HG02678 (cell line): Measurements from ENCODE around the gene C5orf52.
"Not testable (repeated sequence)": the region's sequence is repeated elsewhere in the genome, so short reads cannot be mapped to it uniquely, and the experiment has no call there.

Source experiments
- ATAC-seq: cut with Tn5 transposase; IDR thresholded peaks from one replicate; pipeline ENCODE4 v1.9.1; 2021; ENCODE audit warnings: mild to moderate bottlenecking, moderate library complexity; ENCODE audit not compliant: unreplicated experiment

C5orf52 gene

GRCh38 chr5:157721159-157721558 lies 49.8 kb downstream of the C5orf52 start:
- ATAC-seq = no peak

GRCh38 chr5:157722895-157723294 lies 51.6 kb downstream of the C5orf52 start:
- not testable (repeated sequence) for ATAC-seq

- ATAC-seq = not testable (repeated sequence)
Measured at GRCh38 chr5:157726607-157727006, 55.3 kb downstream of the C5orf52 start.

- ATAC-seq = not testable (repeated sequence)
Measured at GRCh38 chr5:157727858-157728257, 56.5 kb downstream of the C5orf52 start.
